SK-N-SH treated with all-trans-retinoic acid at 6 μM for 48 hours (cell line): ENCODE data around the gene ROCK2.

Experiments used
- ARNTL ChIP-seq: fragments of 450-650 bp; formaldehyde crosslinking; IDR thresholded peaks from 2 replicates; pipeline ENCODE4 v1.5.0; 2020; ENCODE audit warnings: low read depth, mild to moderate bottlenecking, moderate library complexity, borderline replicate concordance
- BACH2 ChIP-seq: fragments of 250-450 bp; sonication (Bioruptor Pico); IDR thresholded peaks from 2 replicates; pipeline ENCODE4 v1.9.0; 2021; ENCODE audit warnings: mild to moderate bottlenecking, borderline replicate concordance
- CREB5 ChIP-seq: fragments of 250-450 bp; sonication (Bioruptor Pico); IDR thresholded peaks from 2 replicates; pipeline ENCODE4 v1.5.1; 2020; ENCODE audit warnings: low read depth, mild to moderate bottlenecking, moderate library complexity
- GLIS3 ChIP-seq: fragments of 250-450 bp; sonication (Bioruptor Pico); IDR thresholded peaks from 2 replicates; pipeline ENCODE4 v1.5.0; 2020; ENCODE audit warnings: mild to moderate bottlenecking, moderate library complexity
- OSR1 ChIP-seq: fragments of 250-450 bp; sonication (Bioruptor Pico); IDR thresholded peaks from 2 replicates; pipeline ENCODE4 v1.8.0; 2022; ENCODE audit warnings: moderate library complexity, mild to moderate bottlenecking, inconsistent platforms
- PATZ1 ChIP-seq: fragments of 250-450 bp; sonication (Bioruptor Pico); IDR thresholded peaks from 2 replicates; pipeline ENCODE4 v1.8.0; 2020; ENCODE audit warnings: mild to moderate bottlenecking, moderate library complexity, borderline replicate concordance
- SNAI2 ChIP-seq: fragments of 250-450 bp; sonication (Bioruptor Pico); IDR thresholded peaks from 2 replicates; pipeline ENCODE4 v1.5.0; 2020; ENCODE audit warnings: mild to moderate bottlenecking, moderate library complexity
- ZFP30 ChIP-seq: fragments of 450-650 bp; formaldehyde crosslinking; IDR thresholded peaks from 2 replicates; pipeline ENCODE4 v1.5.0; 2022; ENCODE audit warnings: mild to moderate bottlenecking, moderate library complexity

DNA sequence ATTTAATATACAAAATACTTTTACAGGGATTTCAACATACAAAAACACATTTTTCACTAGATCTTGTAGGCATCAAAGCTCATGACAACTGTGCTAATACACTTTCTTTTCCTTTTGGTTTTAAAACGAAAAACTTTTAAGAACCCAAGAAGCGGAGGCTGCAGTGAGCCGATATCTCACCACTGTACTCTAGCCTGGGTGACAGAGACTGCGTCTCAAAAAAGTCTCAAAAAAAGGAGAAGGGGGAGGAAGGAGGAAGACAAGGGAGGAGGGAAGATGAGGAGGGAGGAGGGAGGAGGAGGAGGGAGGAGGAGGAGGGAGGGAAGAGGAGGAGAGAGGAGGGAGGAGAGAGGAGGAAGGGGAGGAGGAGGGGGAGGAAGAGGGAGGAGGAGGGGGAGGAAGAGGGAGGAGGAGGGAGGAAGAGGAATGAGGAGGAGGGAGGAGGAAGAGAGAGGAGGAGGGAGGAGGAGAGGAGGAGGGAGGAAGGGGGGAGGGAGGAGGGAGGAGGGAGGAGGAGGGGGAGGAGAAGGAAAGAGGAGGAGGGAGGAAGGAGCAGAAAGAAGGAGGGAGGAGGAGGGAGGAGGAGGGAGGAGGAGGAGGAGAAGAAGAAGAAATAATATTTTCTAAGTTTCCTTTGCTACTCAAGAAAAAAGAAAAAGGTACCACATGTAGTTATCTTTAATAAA is 13.8 kb downstream of the ROCK2 start:
- no peak for TF ChIP-seq PATZ1 (CRISPR knock-in tag)
- TF ChIP-seq OSR1 (CRISPR knock-in tag), result no peak
- no peak for TF ChIP-seq BACH2 (CRISPR knock-in tag)
- TF ChIP-seq SNAI2 (CRISPR knock-in tag), result no peak
- no peak for TF ChIP-seq ZFP30 (CRISPR knock-in tag)
- TF ChIP-seq CREB5 (CRISPR knock-in tag), result no peak
- no peak for TF ChIP-seq ARNTL (CRISPR knock-in tag)
- TF ChIP-seq GLIS3, result no peak
